Smooth muscle cell of the coronary artery (primary cell): Measurements from ENCODE around the gene TUT1. TPM values are rescaled to one million over a fixed set of nuclear protein-coding genes. Genes with fewer than 3 reads are reported as not detected.

Source experiments
- total RNA-seq: library from RNA; depleted of rRNA; stranded (reverse); fragments of >200 nt; gene quantifications from 2 replicates; pipeline ENCODE4 v1.2.3, GENCODE V29; 2014; ENCODE audit warnings: low replicate concordance

The TUT1 gene, protein sequence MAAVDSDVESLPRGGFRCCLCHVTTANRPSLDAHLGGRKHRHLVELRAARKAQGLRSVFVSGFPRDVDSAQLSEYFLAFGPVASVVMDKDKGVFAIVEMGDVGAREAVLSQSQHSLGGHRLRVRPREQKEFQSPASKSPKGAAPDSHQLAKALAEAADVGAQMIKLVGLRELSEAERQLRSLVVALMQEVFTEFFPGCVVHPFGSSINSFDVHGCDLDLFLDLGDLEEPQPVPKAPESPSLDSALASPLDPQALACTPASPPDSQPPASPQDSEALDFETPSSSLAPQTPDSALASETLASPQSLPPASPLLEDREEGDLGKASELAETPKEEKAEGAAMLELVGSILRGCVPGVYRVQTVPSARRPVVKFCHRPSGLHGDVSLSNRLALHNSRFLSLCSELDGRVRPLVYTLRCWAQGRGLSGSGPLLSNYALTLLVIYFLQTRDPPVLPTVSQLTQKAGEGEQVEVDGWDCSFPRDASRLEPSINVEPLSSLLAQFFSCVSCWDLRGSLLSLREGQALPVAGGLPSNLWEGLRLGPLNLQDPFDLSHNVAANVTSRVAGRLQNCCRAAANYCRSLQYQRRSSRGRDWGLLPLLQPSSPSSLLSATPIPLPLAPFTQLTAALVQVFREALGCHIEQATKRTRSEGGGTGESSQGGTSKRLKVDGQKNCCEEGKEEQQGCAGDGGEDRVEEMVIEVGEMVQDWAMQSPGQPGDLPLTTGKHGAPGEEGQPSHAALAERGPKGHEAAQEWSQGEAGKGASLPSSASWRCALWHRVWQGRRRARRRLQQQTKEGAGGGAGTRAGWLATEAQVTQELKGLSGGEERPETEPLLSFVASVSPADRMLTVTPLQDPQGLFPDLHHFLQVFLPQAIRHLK
- 5.4 and 6.5 TPM in 2 replicates for total RNA-seq

DNA sequence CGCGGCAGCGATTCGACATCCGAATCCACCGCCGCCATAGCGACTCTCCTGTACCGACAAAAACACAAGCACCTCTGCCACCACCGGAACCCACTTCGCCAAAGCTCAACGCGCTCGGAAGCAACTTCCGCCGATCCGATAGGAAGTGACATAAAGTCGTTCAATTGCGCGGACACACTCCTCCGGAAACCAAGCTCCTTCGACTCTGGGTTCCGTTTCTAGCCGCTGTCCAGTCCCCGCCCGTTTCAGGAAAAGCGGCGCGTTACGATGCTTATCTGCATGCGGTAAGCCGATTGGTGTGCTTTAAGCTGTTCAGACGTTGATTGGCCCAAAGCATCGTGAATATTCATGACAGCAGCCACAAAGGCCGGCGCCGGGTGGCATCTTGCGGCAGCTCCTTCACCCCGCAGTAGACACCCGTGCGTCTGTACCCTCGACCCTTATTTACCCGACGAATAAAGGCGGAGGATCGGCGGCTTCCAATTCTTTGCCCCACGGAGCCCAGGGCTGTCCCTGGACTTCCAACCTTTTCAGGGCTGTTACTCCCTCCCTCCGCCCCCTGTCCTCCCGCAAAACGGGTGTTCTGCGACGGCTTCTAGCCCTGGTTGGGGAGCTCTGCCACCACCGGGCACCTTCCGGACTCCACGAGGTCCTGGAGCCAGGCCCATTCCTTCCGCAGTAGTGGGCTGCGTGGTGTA is at the start of gene TUT1:
TSS of gene TUT1 (minus strand) at position 76 of the 698 bp plus-strand sequence. CDS start at position 38, 38 bp downstream.

DNA sequence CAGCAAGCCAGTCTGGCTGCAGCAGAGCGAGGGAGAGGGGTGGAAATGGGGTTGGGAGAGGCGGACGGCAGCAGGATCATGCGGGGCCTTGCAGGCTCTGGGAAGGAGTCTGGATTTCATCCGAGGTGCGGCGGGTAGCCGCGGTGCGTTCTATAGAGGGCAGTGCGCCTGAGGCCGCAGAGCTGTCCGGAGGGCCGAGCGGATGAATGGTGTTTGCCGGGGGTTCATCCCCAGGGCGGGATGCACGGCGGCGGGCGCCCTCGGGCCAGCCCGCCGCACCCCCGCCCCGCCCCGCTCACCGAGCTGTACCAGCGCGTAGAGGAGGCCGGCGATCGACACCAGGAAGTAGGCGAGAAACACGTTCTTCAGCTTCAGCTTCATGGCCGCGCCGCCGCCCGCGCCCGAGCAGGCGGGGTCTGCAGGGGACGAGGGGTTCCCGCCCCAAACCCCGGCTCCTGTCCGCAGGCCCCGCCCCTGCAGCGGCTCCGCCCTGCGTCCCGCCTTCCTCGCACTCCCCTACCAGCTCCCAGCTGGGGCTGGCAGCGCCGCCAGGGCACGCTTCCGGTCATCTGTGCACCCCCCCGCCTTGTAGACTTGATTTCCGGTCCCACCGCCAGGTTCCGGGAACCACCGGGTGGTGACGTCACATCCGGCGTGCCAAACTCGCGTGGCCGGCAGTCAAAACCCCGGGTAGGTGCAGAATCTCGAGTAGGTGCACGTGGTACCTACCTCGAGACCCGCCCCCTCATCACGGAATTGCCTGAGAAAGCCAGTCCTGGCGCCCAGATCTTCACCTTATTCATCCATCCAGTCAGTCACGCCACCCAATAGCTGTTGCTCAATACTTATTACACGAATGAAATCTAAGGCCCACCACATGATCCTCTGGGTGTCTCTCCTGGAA is 30.5 kb upstream of the TUT1 start, which contains the start of gene B3GAT3:
TSS of gene B3GAT3 (minus strand) at position 420 of the 904 bp plus-strand sequence. CDS start at position 381, 39 bp downstream.

DNA sequence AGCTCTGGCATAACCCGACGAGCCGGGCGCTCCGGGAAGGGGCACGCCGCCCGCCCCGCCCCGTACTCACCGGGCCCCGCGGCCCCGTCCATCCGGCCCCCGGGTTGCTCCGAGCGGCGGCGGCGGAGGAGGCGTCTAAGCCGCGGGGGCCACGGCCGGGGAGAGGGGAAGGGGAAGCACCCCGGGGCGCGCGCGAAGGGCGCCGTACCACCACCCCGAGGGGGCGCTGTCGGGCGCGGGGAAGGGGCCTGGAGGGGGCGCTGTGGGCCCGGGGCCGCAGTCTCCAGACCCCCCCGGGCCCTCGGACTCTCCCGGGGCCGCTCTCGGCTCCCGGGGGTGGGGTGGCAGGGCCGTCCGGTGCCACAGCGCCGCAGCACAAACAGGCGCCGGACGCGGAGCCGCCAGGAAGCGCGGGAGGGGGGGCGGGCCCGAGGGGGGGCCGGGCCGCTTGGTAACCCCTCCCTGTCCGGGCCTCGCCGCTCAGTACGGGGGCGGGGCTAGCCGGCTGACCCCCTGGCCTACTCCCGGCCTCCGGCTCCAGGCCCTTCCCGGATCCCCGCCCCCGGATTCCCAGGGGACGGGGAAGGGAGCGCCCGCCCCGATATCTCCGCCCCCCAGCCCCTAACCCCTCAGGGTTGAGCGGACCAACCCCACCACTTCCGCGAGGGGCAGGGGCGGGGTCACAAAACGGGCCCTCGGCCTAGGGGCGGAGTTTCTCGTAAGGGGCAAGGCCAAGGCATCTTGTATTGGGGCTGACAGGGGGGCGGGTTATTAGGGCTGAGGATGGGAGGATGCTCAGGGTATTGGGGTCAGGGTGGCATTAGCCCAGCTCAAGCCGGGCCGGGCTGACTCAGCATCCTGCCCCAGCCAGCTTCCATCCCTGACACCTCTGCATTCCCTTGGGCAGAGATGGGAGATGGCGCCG is 21.3 kb upstream of the TUT1 start, which contains the start of the genes EML3 and ROM1:
TSS of gene EML3 (minus strand) at position 410 of the 925 bp plus-strand sequence. CDS start at position 92, 318 bp downstream.
TSS of gene ROM1 (plus strand) at position 892 of the 925 bp plus-strand sequence. CDS start at position 917, 25 bp downstream.

DNA sequence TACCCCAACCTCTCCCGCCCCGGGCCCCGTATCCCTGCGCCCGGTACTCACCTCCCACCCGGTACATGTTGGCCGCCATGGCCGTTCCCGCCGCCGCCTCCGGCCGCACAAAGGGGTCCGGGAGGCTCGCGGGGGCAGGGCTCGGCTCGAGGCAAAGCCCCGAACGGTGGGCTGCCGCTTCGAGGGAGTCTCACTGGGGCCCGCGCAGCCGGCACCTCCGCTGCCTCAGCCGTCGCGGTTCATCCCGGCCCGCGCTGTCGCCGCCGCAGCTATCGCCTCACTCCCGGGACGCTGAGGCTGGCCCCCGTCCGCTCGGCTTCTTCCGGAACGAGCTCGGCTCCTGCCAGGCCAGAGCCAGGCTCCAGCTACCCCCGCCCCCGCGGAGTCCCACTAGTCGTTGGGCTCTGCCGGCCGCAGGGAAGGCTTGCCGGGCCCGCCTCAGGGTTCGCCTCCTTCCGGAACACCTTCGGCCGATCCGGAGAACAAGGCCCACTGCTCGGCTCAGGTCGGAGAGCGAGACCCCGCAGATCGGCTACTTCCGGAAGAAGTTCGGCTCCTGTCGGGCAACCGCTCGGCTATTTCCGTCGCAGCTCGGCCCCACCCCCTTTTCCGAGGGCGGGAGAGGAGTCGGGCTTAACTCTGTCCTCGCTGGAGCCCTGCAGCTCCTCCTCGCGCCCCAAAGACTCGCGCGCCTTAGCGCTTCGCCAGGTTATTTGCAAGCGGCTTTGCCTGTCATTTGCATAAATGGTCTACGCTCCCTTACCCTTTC is 10.2 kb upstream of the TUT1 start, which contains the start of gene MTA2:
TSS of gene MTA2 (minus strand) at position 494 of the 769 bp plus-strand sequence. CDS start at position 79, 415 bp downstream.

DNA sequence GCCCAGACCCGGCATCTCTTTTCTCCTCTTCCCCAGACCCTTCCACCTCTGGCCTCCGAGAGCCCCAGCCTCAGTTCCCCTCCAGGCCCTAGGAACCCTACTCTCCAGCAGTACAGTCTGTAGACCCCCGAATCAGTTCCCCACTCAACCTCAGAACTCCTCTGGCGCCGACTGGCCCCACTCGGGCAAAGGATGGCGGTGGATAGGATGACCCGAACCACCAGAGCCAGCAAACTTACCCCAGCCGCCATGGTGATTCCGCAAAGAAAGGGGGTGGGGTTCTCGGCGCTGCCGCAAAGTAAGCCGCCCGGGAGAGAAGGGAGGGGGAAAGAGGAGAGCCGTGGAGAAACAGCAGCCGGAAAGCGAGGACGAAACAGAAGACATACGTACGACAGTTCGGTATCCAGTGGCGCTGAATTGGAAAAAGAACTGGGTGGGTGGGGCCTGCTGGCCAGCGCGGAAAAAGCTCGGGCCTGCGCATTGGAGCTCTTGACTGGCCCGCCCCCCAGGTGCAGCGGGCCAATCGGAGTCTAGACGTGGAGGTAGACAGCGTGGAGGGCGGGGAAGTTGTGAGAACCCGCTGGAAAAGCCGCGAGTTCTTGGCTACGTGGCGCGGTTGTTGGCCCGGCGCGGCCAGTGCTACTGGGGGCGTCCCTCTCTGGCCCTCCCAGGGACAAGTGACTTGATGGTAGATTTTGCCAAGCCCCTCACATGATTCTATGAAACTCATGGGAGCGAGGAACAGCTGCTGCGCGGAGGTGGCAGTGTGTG is 17.5 kb downstream of the TUT1 start, which contains the start of gene EEF1G:
TSS of gene EEF1G (minus strand) at position 300 of the 771 bp plus-strand sequence. CDS start at position 251, 49 bp downstream.

DNA sequence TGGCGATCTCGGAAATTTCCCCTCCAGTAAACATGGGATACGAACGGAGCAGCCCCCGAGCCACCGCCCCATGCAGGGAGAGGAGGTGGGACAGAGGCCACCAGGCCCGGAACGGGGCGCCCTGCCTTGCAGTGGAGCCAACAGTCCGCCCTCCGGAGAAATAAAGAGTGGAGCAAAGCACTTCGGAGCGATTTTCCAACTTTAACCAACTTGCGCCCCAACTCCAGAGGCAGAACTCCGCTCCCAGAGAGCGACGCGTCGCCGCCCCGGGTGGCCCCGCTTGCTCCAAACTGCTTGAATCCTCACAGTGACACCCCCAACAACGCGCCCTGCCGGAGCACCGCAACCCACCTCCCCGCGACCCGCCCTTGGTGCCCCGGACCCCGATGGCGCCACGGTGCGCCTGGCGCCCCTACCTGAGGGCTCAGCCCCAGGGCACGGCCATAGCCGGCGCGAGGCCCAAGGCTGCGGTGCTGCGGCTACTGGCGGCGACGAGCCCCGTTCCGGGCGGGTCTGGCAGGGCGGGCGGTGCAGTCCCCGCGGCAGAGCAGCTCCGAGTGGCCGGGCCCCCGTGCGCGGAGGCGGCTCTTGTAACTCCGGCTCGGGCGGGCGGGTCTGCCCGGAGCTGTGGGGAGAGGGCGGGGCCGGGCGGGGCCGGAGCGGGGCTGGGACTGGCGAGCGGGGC is 44.9 kb downstream of the TUT1 start, which contains the start of gene AHNAK:
TSS of gene AHNAK (minus strand) at position 563 of the 685 bp plus-strand sequence. CDS start 10,708 bp downstream, outside the sequence.

Other genes with a start within 250 kb of the TUT1 start
- not detected in 2 replicates for gene SCGB1A1, start 172.5 kb downstream of the TUT1 start, total RNA-seq
- 257 and 396 TPM in 2 replicates for gene AHNAK, start 44.7 kb downstream of the TUT1 start, total RNA-seq
- 1,294 and 1,609 TPM in 2 replicates for gene EEF1G, start 17.6 kb downstream of the TUT1 start, total RNA-seq
- 79.0 and 124 TPM in 2 replicates for gene MTA2, start 10.3 kb upstream of the TUT1 start, total RNA-seq
- gene EML3, start 21.3 kb upstream of the TUT1 start, total RNA-seq: 10.3 and 20.2 TPM in 2 replicates
- gene ROM1, start 21.7 kb upstream of the TUT1 start, total RNA-seq: 6.7 and 8.4 TPM in 2 replicates
- 17.2 and 20.3 TPM in 2 replicates for gene B3GAT3, start 30.5 kb upstream of the TUT1 start, total RNA-seq
- gene GANAB, start 55.1 kb upstream of the TUT1 start, total RNA-seq: 211 and 260 TPM in 2 replicates
- 12.4 and 15.0 TPM in 2 replicates for gene INTS5, start 61.8 kb upstream of the TUT1 start, total RNA-seq
- gene C11orf98, start 73.7 kb upstream of the TUT1 start, total RNA-seq: 7.3 and 54.1 TPM in 2 replicates
- gene CSKMT, start 73.8 kb upstream of the TUT1 start, total RNA-seq: 7.4 TPM in 2 replicates
- gene UQCC3, start 80.2 kb upstream of the TUT1 start, total RNA-seq: 12.1 and 14.4 TPM in 2 replicates
- gene LBHD1, start 80.7 kb upstream of the TUT1 start, total RNA-seq: 0.82 and 2.4 TPM in 2 replicates
- 154 and 462 TPM in 2 replicates for gene UBXN1, start 87.5 kb upstream of the TUT1 start, total RNA-seq
- 0.45 and 17.7 TPM in 2 replicates for gene LRRN4CL, start 98.0 kb upstream of the TUT1 start, total RNA-seq
- 34.7 and 65.3 TPM in 2 replicates for gene BSCL2, start 115.9 kb upstream of the TUT1 start, total RNA-seq
- gene GNG3, start 116.2 kb upstream of the TUT1 start, total RNA-seq: not detected in 2 replicates
- gene HNRNPUL2, start 135.9 kb upstream of the TUT1 start, total RNA-seq: 7.5 and 8.9 TPM in 2 replicates
- 33.1 and 39.7 TPM in 2 replicates for gene TTC9C, start 137.0 kb upstream of the TUT1 start, total RNA-seq
- 8.0 and 9.4 TPM in 2 replicates for gene ZBTB3, start 162.6 kb upstream of the TUT1 start, total RNA-seq
- gene POLR2G, start 170.1 kb upstream of the TUT1 start, total RNA-seq: 93.8 and 114 TPM in 2 replicates
- gene TAF6L, start 179.9 kb upstream of the TUT1 start, total RNA-seq: 13.2 and 27.4 TPM in 2 replicates
- 19.2 and 22.9 TPM in 2 replicates for gene TMEM179B, start 195.9 kb upstream of the TUT1 start, total RNA-seq
- 4.6 and 14.6 TPM in 2 replicates for gene TMEM223, start 200.5 kb upstream of the TUT1 start, total RNA-seq
- gene NXF1, start 213.9 kb upstream of the TUT1 start, total RNA-seq: 12.1 and 24.9 TPM in 2 replicates
- gene STX5, start 240.5 kb upstream of the TUT1 start, total RNA-seq: 45.7 and 50.7 TPM in 2 replicates
- not detected in 2 replicates for gene TEX54, start 241.3 kb upstream of the TUT1 start, total RNA-seq
- 57.8 and 63.7 TPM in 2 replicates for gene WDR74, start 248.1 kb upstream of the TUT1 start, total RNA-seq